Smooth muscle cell of the umbilical artery (primary cell): ENCODE data around the gene NOVA2. TPM values are rescaled to one million over a fixed set of nuclear protein-coding genes. Genes with fewer than 3 reads are reported as not detected.

ENCODE experiments used
- total RNA-seq: library from RNA; depleted of rRNA; stranded (reverse); fragments of >200 nt; gene quantifications from 2 replicates; pipeline ENCODE4 v1.2.3, GENCODE V29; 2014

NOVA2 gene
- total RNA-seq, result 0.23 TPM in 1 of 2 replicates, not detected in the other

GRCh38 chr19:45973553-45974338, at the start of gene NOVA2:
TSS of gene NOVA2 (minus strand) at chr19:45973865. CDS start at chr19:45973351, 514 bp downstream.

DNA sequence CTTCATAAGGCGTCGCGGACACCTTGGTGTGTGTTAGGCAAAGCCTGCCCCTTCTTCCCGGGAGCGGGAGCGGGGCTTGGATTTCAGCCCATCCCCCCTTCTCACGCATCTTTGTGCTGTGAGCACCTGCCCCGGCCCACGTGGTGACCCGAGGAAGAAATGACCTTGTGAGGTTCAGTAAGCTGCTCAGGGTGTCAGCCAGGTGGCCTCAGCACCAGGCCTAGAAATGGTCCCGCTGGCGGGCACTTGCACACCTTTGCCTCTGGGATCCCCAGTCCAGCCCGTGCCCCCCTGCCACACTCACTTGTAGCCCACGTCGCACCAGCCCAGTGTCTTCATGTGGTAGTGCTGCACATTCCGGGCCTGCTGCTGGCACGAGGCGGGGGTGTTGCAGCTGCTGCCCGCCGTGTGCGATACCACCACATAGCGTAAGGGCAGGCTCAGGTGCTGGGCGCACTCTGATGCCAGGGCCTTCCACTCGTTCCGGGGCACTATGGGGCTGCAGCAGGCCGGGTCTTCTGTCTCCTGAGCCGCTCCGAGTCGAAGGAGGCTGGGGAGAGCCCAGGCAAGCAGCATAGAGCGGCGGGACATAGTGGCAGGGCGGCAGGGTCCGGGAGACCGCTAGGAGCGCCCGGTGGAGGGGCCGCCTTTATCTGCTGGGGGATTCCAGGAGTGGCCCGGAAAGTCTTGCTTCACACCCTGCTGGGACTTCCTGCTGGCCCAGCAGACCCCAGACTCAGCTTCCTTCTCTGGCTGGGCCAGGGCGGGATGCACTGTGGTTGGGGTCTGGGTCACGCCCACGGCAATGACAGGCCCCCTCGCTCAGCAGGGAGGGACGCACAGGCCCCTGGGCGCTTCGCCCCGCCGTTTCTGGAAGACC, 49.0 kb upstream of the NOVA2 start, which contains the start of gene PGLYRP1:
TSS of gene PGLYRP1 (minus strand) at position 623 of the 880 bp plus-strand sequence. CDS start at position 591, 32 bp downstream.

GRCh38 chr19:45994998-45995714, 21.5 kb upstream of the NOVA2 start, which contains the start of gene CCDC61:
TSS of gene CCDC61 (plus strand) at chr19:45995467. CDS start at chr19:46003019, 7,552 bp downstream.

GRCh38 chr19:45913874-45914830, 59.5 kb downstream of the NOVA2 start, which contains the start of gene NANOS2:
TSS of gene NANOS2 (minus strand) at chr19:45914778. CDS start at chr19:45914693, 85 bp downstream.

DNA sequence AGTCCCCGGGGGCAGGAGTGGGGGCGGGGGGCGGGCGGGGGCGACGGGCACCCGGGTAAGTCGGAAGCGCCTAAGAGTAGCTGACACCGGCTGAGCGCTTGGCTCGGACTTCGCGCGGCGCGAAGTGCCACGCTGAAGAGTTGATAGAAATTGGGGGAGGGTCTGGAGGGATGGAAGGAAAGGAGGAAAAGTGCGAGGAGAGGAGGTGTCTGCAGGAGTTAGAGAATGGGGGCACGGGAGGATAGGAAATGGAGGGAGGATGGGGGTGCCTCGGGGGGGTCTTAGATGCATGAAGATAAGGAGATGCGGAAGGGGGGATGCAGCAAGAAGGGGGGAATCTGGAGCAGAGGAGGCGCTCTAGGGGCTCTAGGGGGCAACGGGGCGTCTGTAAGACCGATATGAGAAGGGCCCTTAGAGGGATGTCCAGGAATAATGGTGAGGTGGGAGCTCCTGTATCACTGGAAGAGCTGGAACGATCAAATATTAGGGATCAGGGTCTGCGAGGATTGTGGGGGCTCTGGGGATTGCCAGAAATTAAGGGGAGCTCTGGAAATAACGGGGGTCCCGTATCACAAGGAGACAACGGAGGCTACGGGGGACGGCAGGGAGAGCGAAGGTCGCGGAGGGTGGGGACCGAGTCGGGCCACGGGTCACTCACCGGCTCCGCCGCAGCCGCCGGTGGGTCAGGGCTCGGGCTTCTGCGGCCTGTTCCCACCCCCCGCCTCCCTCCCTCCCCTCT, 71.6 kb downstream of the NOVA2 start, which contains the start of gene MYPOP:
TSS of gene MYPOP (minus strand) at position 702 of the 739 bp plus-strand sequence. CDS start 840 bp downstream, outside the sequence.

DNA sequence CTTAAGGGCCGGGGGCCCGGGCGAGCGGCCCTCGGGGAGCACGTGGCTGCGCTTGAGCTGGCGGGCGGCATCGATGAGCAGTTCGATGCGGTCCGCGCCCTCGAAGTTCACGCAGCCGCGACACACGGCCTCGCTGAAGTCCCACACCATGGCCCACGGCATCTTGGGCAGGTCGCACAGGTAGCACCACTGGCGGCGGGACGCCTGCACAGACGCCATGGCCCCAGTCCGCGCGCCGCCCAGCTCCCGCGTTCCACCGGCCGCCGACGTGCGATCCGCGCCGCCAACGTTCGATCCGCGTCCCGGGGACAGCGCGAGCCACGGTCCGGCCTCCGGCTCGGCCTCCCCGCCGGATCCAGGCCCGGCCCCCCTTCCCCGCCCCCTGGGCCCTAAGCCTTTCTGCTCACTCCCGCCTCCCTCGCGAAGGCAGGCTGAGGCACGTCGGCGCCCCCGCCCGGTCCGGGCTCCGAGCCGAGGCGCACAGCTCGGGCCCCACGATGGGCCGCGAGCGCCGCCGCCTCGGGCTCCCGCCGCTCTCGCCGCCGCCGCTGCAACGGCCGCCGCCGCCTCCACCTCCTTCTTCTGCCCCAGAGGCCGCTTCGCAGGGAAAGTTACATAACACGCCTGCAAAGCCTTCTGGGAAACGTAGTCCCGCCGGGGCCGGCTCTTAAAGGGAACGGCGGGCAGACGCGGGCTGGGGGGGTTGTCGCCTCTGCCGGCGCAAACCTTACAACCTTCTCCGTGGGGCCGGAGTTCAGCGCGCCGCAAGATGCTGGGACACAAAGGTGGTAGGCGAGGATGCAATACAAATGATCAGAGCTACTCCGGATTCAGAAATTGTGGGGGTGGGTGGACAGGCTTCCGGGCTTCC, 87.9 kb downstream of the NOVA2 start, which contains the start of gene IRF2BP1:
TSS of gene IRF2BP1 (minus strand) at position 586 of the 871 bp plus-strand sequence. CDS start at position 219, 367 bp downstream.

Other genes starting within 250 kb of the NOVA2 start
- 2.7 and 6.2 TPM in 2 replicates for gene FBXO46, start 243.0 kb downstream of the NOVA2 start, total RNA-seq
- gene MEIOSIN, start 240.4 kb downstream of the NOVA2 start, total RNA-seq, result not detected in 2 replicates
- 7.6 and 10.1 TPM in 2 replicates for gene SIX5, start 204.6 kb downstream of the NOVA2 start, total RNA-seq
- gene DMPK, start 191.4 kb downstream of the NOVA2 start, total RNA-seq, result 33.0 and 35.0 TPM in 2 replicates
- 34.4 and 50.2 TPM in 2 replicates for gene DMWD, start 181.0 kb downstream of the NOVA2 start, total RNA-seq
- gene RSPH6A, start 158.6 kb downstream of the NOVA2 start, total RNA-seq, result 0.14 and 0.30 TPM in 2 replicates
- 30.9 and 56.4 TPM in 2 replicates for gene SYMPK, start 110.7 kb downstream of the NOVA2 start, total RNA-seq
- not detected in 2 replicates for gene FOXA3, start 109.5 kb downstream of the NOVA2 start, total RNA-seq
- 24.1 and 27.7 TPM in 2 replicates for gene IRF2BP1, start 87.7 kb downstream of the NOVA2 start, total RNA-seq
- 3.7 and 4.2 TPM in 2 replicates for gene MYPOP, start 71.3 kb downstream of the NOVA2 start, total RNA-seq
- not detected in 2 replicates for gene NANOS2, start 59.1 kb downstream of the NOVA2 start, total RNA-seq
- 5.3 and 5.9 TPM in 2 replicates for gene CCDC61, start 21.6 kb upstream of the NOVA2 start, total RNA-seq
- gene PGLYRP1, start 49.2 kb upstream of the NOVA2 start, total RNA-seq, result not detected in 2 replicates
- 0.09 TPM in 1 of 2 replicates, not detected in the other for gene IGFL4, start 67.1 kb upstream of the NOVA2 start, total RNA-seq
- gene IGFL3, start 150.8 kb upstream of the NOVA2 start, total RNA-seq, result 0.55 and 2.4 TPM in 2 replicates
- 0.05 and 0.59 TPM in 2 replicates for gene IGFL2, start 174.4 kb upstream of the NOVA2 start, total RNA-seq